Cardiac muscle cell (in vitro differentiated cells and primary cell): ENCODE data around the gene MBD5. TPM values are rescaled to one million over a fixed set of nuclear protein-coding genes. Genes with fewer than 3 reads are reported as not detected.

Experiments
- DNase-seq, 2 donors: peaks; one replicate each; pipeline versions ENCODE4 v3.0.0 to v3.0.0-alpha.2; 2010 to 2017; ENCODE audit warnings: low read depth in 1 of 2, low spot score in 1 of 2
- H3K27ac ChIP-seq: fragments of 200-600 bp; sonication (generic); 2 replicates; pipeline ENCODE4 v1.5.1; 2016
- H3K27me3 ChIP-seq: fragments of 200-600 bp; sonication (generic); 2 replicates; pipeline ENCODE4 v1.6.0; 2016; ENCODE audit warnings: control low read depth
- H3K36me3 ChIP-seq: fragments of 200-600 bp; sonication (generic); 2 replicates; pipeline ENCODE4 v1.5.1; 2016; ENCODE audit warnings: control low read depth
- H3K4me1 ChIP-seq: fragments of 200-600 bp; sonication (generic); 2 replicates; pipeline ENCODE4 v1.8.1; 2017; ENCODE audit warnings: low read depth, mild to moderate bottlenecking, mixed run types
- H3K4me3 ChIP-seq: fragments of 200-600 bp; sonication (generic); 2 replicates; pipeline ENCODE4 v1.5.1; 2016; ENCODE audit warnings: mild to moderate bottlenecking
- H3K9me3 ChIP-seq: fragments of 200-600 bp; sonication (generic); 2 replicates; pipeline ENCODE4 v1.5.1; 2017; ENCODE audit warnings: low read depth, mild to moderate bottlenecking, control low read depth
- CTCF ChIP-seq: IDR thresholded peaks from 2 replicates; pipeline ENCODE4 v1.5.1; 2012; ENCODE audit warnings: low read depth, mild to moderate bottlenecking, low read length
- polyA plus RNA-seq: library from polyadenylated mRNA; unstranded; fragments of >200 nt; fragmentation: Nextera tagmentation; extraction: Ambion mirVana; gene quantifications from 2 replicates; pipeline ENCODE4 v1.2.1, GENCODE V29; 2016
- total RNA-seq: library from RNA; depleted of rRNA; stranded (reverse); fragments of >200 nt; gene quantifications from 2 replicates; pipeline ENCODE4 v1.2.3, GENCODE V29; 2016

The MBD5 gene
- total and polyA plus RNA-seq, 2 experiments from 2014 or later, result 44.5 to 45.6 TPM

DNA sequence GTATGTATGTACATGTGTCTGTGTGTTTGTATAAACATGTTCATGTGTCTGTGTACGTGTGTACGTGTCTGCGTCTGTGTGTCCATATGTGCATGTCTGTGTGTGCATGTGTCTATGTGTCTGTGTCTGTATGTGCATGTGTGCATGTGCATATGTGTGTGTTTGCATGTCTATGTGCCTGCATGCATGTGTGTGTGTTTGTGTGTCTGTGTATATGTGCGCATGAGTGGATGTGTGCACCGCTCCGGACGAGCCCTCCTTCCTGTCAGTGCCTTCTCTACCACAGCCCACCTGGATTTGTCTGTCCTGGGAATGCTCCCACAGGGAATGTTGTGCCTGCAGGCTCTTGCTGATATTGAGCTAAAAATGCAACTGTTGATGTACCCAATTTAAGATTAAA is 510.3 kb downstream of the MBD5 start:
- no peak overlapping the region for H3K4me3 ChIP-seq
- H3K27me3 ChIP-seq, result no peaks in the 10 kb centered on the region
- DNase-seq, result no peak
- TF ChIP-seq CTCF, result no peak
- H3K9me3 ChIP-seq, result no peaks in the 10 kb centered on the region
- H3K27ac ChIP-seq, result no peak overlapping the region
- H3K36me3 ChIP-seq, result no peaks in the 10 kb centered on the region
- peaks cover 17% of the 10 kb centered on the region for H3K4me1 ChIP-seq

- H3K4me1 ChIP-seq, result peaks cover 17% of the 10 kb centered on the region
- no peak for DNase-seq
- no peaks in the 10 kb centered on the region for H3K9me3 ChIP-seq
- no peaks in the 10 kb centered on the region for H3K27me3 ChIP-seq
- H3K36me3 ChIP-seq, result no peaks in the 10 kb centered on the region
- no peak for TF ChIP-seq CTCF
- H3K27ac ChIP-seq, result no peak overlapping the region
- H3K4me3 ChIP-seq, result no peak overlapping the region
These were observed 511.0 kb downstream of the MBD5 start for GRCh38 chr2:148531669-148532428.

GRCh38 chr2:148533004-148533403 is 512.1 kb downstream of the MBD5 start:
- no peaks in the 10 kb centered on the region for H3K27me3 ChIP-seq
- H3K4me1 ChIP-seq, result peaks cover 17% of the 10 kb centered on the region
- TF ChIP-seq CTCF, result no peak
- no peak overlapping the region for H3K27ac ChIP-seq
- no peaks in the 10 kb centered on the region for H3K36me3 ChIP-seq
- H3K9me3 ChIP-seq, result no peaks in the 10 kb centered on the region
- DNase-seq, result no peak
- no peak overlapping the region for H3K4me3 ChIP-seq

GRCh38 chr2:148533685-148534084 is 512.8 kb downstream of the MBD5 start:
- Histone ChIP-seq H3K9me3 (no peaks in the 10 kb centered on the region), H3K36me3 (no peaks in the 10 kb centered on the region), H3K4me1 (peaks cover 17% of the 10 kb centered on the region), H3K27ac (no peak overlapping the region), H3K27me3 (no peaks in the 10 kb centered on the region), H3K4me3 (no peak overlapping the region)
- no peak for DNase-seq
- no peak for TF ChIP-seq CTCF

- Histone ChIP-seq H3K27me3 (no peaks in the 10 kb centered on the region), H3K9me3 (no peaks in the 10 kb centered on the region), H3K36me3 (no peaks in the 10 kb centered on the region), H3K27ac (no peak overlapping the region), H3K4me3 (no peak overlapping the region), H3K4me1 (peaks cover 17% of the 10 kb centered on the region)
- no peak for TF ChIP-seq CTCF
- peak; percentile 54 to 77 for DNase-seq
These were observed 513.7 kb downstream of the MBD5 start for GRCh38 chr2:148534416-148535204.
